K562 (cell line): ENCODE measurements around the gene ORMDL1. TPM values are rescaled to one million over a fixed set of nuclear protein-coding genes. Genes with fewer than 3 reads are reported as not detected.

Source experiments
- ATAC-seq: fragments of 200-7000 bp; cut with Tn5 transposase; 3 replicates; pipeline ENCODE4 v1.9.1; 2020; ENCODE audit warnings: moderate library complexity
- BruUV-seq: library from RNA; stranded (reverse); fragments of 400-500 nt; replicated peaks from 2 replicates; lab custom pipeline; 2021; lab: Mats Ljungman, UMichigan
- CTCF ChIA-PET: fragments of 300-600 bp; formaldehyde crosslinking; extraction: SDS; loops from one replicate; lab custom pipeline; 2021; ENCODE audit warnings: low intra/inter-chr PET ratio; lab: Yijun Ruan, JAX
- POLR2A ChIA-PET: fragments of 300-600, 350-650 bp; sonication (Branson Sonifier 250); formaldehyde crosslinking; extraction: SDS; loops from one replicate; lab custom pipeline; 2021; ENCODE audit warnings: antibody characterized with exemption, inconsistent platforms; lab: Yijun Ruan, JAX
- DNase-seq, 4 experiments: peaks; one replicate each; pipeline versions ENCODE4 v3.0.0 to v3.0.0-alpha.2; 2011 to 2018; ENCODE audit warnings: low spot score in 3 of 4, mixed read lengths in 3 of 4; ENCODE audit errors: extremely low read depth in 1 of 4
- FAIRE-seq: peaks from 2 replicates; lab custom pipeline; 2011; peaks lifted over from hg19 to GRCh38; lab: Jason Lieb, UNC
- H2AFZ ChIP-seq: 2 replicates; pipeline ENCODE4 v1.6.0; 2011; ENCODE audit warnings: low read depth, low read length, control low read depth, inconsistent platforms
- H3K27ac ChIP-seq: fragments of 200-600 bp; 3 replicates; pipeline ENCODE4 v1.8.0; 2011; ENCODE audit warnings: low read depth, mild to moderate bottlenecking, control low read depth, inconsistent platforms, low read length, moderate library complexity, mixed read lengths; ENCODE audit errors: extremely low read depth
- H3K27me3 ChIP-seq, 2 experiments: fragments of 300-600 bp in 1 of 2; 2 replicates in 1 of 2; 3 replicates in 1 of 2; pipeline versions ENCODE4 v1.6.0 to v1.8.0; 2011; ENCODE audit warnings: inconsistent platforms in 2 of 2, low read length in 2 of 2, mild to moderate bottlenecking in 1 of 2, mixed read lengths in 1 of 2, moderate library complexity in 1 of 2; ENCODE audit not compliant: control insufficient read depth in 2 of 2, insufficient read depth in 2 of 2
- H3K36me3 ChIP-seq: fragments of 300-600 bp; 3 replicates; pipeline ENCODE4 v1.8.0; 2011; ENCODE audit warnings: mild to moderate bottlenecking, low read length, inconsistent platforms; ENCODE audit not compliant: control insufficient read depth, insufficient read depth
- H3K4me1 ChIP-seq, 2 experiments: fragments of 200-600 bp in 1 of 2; replicated peaks in 1 of 2; 2 replicates in 1 of 2; 3 replicates in 1 of 2; pipeline versions ENCODE4 v1.5.1 to v1.8.0; 2011; ENCODE audit warnings: inconsistent platforms in 2 of 2, low read length in 2 of 2, mild to moderate bottlenecking in 1 of 2, mixed read lengths in 1 of 2, moderate library complexity in 1 of 2; ENCODE audit not compliant: control insufficient read depth in 2 of 2, insufficient read depth in 2 of 2
- H3K4me2 ChIP-seq: 2 replicates; pipeline ENCODE4 v1.6.1; 2011; ENCODE audit warnings: low read length, control low read depth, inconsistent platforms, mixed read lengths; ENCODE audit not compliant: insufficient read depth
- H3K4me3 ChIP-seq: fragments of 200-600 bp; sonication (generic), shearing (Covaris generic); 2 replicates; pipeline ENCODE4 v1.5.1; 2016; ENCODE audit warnings: control low read depth, inconsistent platforms
- H3K79me2 ChIP-seq: fragments of 200-600 bp; 3 replicates; pipeline ENCODE4 v1.8.0; 2011; ENCODE audit warnings: low read length, inconsistent platforms; ENCODE audit not compliant: control insufficient read depth, insufficient read depth
- H3K9ac ChIP-seq, 2 experiments: 2 replicates each; pipeline versions ENCODE4 v1.6.0 to v1.6.1; 2011; ENCODE audit warnings: low read depth in 2 of 2, low read length in 2 of 2, control low read depth in 1 of 2, inconsistent platforms in 1 of 2, mild to moderate bottlenecking in 1 of 2, mixed read lengths in 1 of 2; ENCODE audit not compliant: insufficient read depth in 1 of 2
- H3K9me1 ChIP-seq: one replicate; pipeline ENCODE4 v1.6.0; 2011; ENCODE audit warnings: inconsistent platforms, mild to moderate bottlenecking, low read length, moderate library complexity; ENCODE audit not compliant: control insufficient read depth, insufficient read depth
- H3K9me3 ChIP-seq: replicated peaks from 2 replicates; pipeline ENCODE4 v1.5.1; 2011; ENCODE audit warnings: low read depth, low read length, inconsistent platforms; ENCODE audit not compliant: control insufficient read depth, insufficient read depth
- H4K20me1 ChIP-seq: replicated peaks from 2 replicates; pipeline ENCODE4 v1.6.1; 2011; ENCODE audit warnings: low read length, inconsistent platforms, mixed read lengths; ENCODE audit not compliant: control insufficient read depth, insufficient read depth
- DMBX1 ChIP-seq: fragments of 250-450 bp; sonication (Bioruptor Pico); IDR thresholded peaks from 2 replicates; pipeline ENCODE4 v1.8.0; 2022; ENCODE audit warnings: inconsistent platforms, mild to moderate bottlenecking, moderate library complexity, borderline replicate concordance
- GABPA ChIP-seq: fragments of 200-800 bp; sonication (Bioruptor generic); conservative IDR thresholded peaks from 2 replicates; pipeline ENCODE4 v1.6.1; 2016; ENCODE audit warnings: low read depth, missing genetic modification characterization, missing compliant biosample characterization
- MAFF ChIP-seq: IDR thresholded peaks from 2 replicates; pipeline ENCODE4 v1.6.1; 2012; ENCODE audit warnings: low read length, improper control_type of control experiment
- NR0B1 ChIP-seq: fragments of 450-650 bp; IDR thresholded peaks from one replicate; pipeline ENCODE4 v1.6.1; 2018; ENCODE audit warnings: mild to moderate bottlenecking, moderate library complexity; ENCODE audit not compliant: partially characterized antibody
- REST ChIP-seq, 2 experiments: fragments of 450-650 bp; formaldehyde crosslinking in 1 of 2; IDR thresholded peaks; 2 replicates each; pipeline versions ENCODE4 v1.4.0 to v1.6.1; 2014 to 2020; ENCODE audit warnings: mild to moderate bottlenecking in 2 of 2, borderline replicate concordance in 1 of 2, low read depth in 1 of 2
- VEZF1 ChIP-seq: fragments of 200-800 bp; sonication (Bioruptor generic); IDR thresholded peaks from 2 replicates; pipeline ENCODE4 v1.6.1; 2017; ENCODE audit warnings: missing genetic modification characterization, missing compliant biosample characterization
- XRCC5 ChIP-seq: fragments of 200-400 bp; formaldehyde crosslinking; IDR thresholded peaks from 2 replicates; pipeline ENCODE4 v1.6.1; 2017; ENCODE audit warnings: low read depth, mild to moderate bottlenecking, low read length
- WGBS: fragments of 100-300 bp; shearing (Covaris generic); methylation state at CpG from one replicate; pipeline ENCODE4 v1.1.6; 2016; ENCODE audit warnings: low coverage, mixed read lengths; ENCODE audit not compliant: insufficient coverage; ENCODE audit errors: missing lambda C conversion rate; 5-methylcytosine and 5-hydroxymethylcytosine counted together
- in situ Hi-C: fragments of 300-500 bp; cut with MboI; formaldehyde crosslinking; loops from 4 replicates; pipeline ENCODE4 v1.15.0; 2018; ENCODE audit warnings: inconsistent platforms, mixed read lengths
- intact Hi-C: fragments of 100-400 bp; cut with micrococcal nuclease; formaldehyde crosslinking; loops from 2 replicates; pipeline ENCODE4 v1.14.2; 2022
- polyA plus RNA-seq, 8 experiments: library from polyadenylated mRNA; depleted of rRNA in 4 of 8; stranded (reverse) in 5 of 8; unstranded in 3 of 8; fragments of >200 nt; fragmentation: Nextera tagmentation in 2 of 8; fragmentation: Illumina TruSeq in 1 of 8; extraction: Ambion mirVana in 2 of 8; extraction: Trizol in 1 of 8; gene quantifications; 2 replicates each; pipeline versions ENCODE4 v1.2.1 to v1.2.3, GENCODE V29; 2011 to 2014; ENCODE audit warnings: inconsistent platforms in 1 of 8, missing spikeins in 1 of 8
- total RNA-seq, 7 experiments: library from RNA; depleted of rRNA in 6 of 7; stranded (reverse); fragments of >200 nt in 6 of 7; fragmentation: Illumina TruSeq in 2 of 7; extraction: Trizol in 2 of 7; gene quantifications; 2 replicates each; pipeline versions ENCODE4 v1.2.1 to v1.2.3, GENCODE V29; 2011 to 2021; ENCODE audit warnings: low replicate concordance in 1 of 7
- TF ChIP-seq, protein P1 (sequence below): sonication (generic); formaldehyde crosslinking; IDR thresholded peaks from 2 replicates; pipeline ENCODE4 v1.8.0; 2022; ENCODE audit warnings: mild to moderate bottlenecking, low read depth, missing genetic modification reagents

ORMDL1 gene
- total and polyA plus RNA-seq, 9 of the 15 experiments (the other 6 are each of a cell fraction or from before 2014, with no cell fraction given): 35.1 to 74.2 (median 50.0) TPM

GRCh38 chr2:189783451-189783926 is 650 bp downstream of the ORMDL1 start:
- no peak for FAIRE-seq
- peak overlapping the region; percentile 95 for H2AFZ ChIP-seq
- CTCF ChIA-PET: no interaction called here
- peaks cover 76% of the 10 kb centered on the region for H3K79me2 ChIP-seq
- ATAC-seq: peak; percentile 16
- H3K4me3 ChIP-seq: peak overlapping the region; percentile 75
- intact Hi-C loops: loop anchor here (10.0 kb wide), 1 partner anchor 401 kb away; a partner anchor contains a TSS
- DNase-seq: peak in 1 of 4 experiments; percentile 9
- in situ Hi-C loops: no loop called here
- peaks cover 6 to 10% of the 10 kb centered on the region in 2 experiments; a peak in 3 of 5 replicates for H3K4me1 ChIP-seq
- WGBS: 1% methylated on average over 17 of the region's 17 CpGs
- H4K20me1 ChIP-seq: no peaks in the 10 kb centered on the region
- H3K27ac ChIP-seq: peak overlapping the region; percentile 90
- peak overlapping the region; percentile 94 for H3K4me2 ChIP-seq
- TSS peak; percentile 54 for BruUV-seq
- H3K36me3 ChIP-seq: peaks cover 50% of the 10 kb centered on the region
- peak overlapping the region; percentile 84 to 96 for H3K9ac ChIP-seq
- H3K27me3 ChIP-seq: no peaks in the 10 kb centered on the region
- H3K9me3 ChIP-seq: no peaks in the 10 kb centered on the region
- POLR2A ChIA-PET: interaction anchor here (0.5 to 1.5 kb wide), 5 partner anchors 13 to 1854 kb away, joined by 3 to 4 read pairs (median 3); no protein-coding TSS in a partner anchor
- no peaks in the 10 kb centered on the region for H3K9me1 ChIP-seq
- no peak for TF ChIP-seq REST (IDR thresholded peaks at IDR 0.05; ENCODE audit: borderline replicate concordance)
- no peak for TF ChIP-seq REST (CRISPR knock-in tag; IDR thresholded peaks at IDR 0.05; ENCODE audit: low read depth)
- no peak for TF ChIP-seq VEZF1 (CRISPR knock-in tag)
- TF ChIP-seq DMBX1 (CRISPR knock-in tag): no peak
- TF ChIP-seq, protein P1, sequence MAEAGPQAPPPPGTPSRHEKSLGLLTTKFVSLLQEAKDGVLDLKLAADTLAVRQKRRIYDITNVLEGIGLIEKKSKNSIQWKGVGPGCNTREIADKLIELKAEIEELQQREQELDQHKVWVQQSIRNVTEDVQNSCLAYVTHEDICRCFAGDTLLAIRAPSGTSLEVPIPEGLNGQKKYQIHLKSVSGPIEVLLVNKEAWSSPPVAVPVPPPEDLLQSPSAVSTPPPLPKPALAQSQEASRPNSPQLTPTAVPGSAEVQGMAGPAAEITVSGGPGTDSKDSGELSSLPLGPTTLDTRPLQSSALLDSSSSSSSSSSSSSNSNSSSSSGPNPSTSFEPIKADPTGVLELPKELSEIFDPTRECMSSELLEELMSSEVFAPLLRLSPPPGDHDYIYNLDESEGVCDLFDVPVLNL (CRISPR knock-in tag): no peak
- 0 out of 2 replicates have a peak, but pooled peaks have one; percentile 15 for TF ChIP-seq XRCC5
- TF ChIP-seq MAFF: no peak
- TF ChIP-seq GABPA (tag): peak; percentile 72
- TF ChIP-seq NR0B1: no peak
